PC-9 (cell line): ENCODE results near the gene RANBP10. TPM values are rescaled to one million over a fixed set of nuclear protein-coding genes. Genes with fewer than 3 reads are reported as not detected.

Experiments used
- BruUV-seq: library from RNA; stranded (reverse); fragments of 400-500 nt; replicated peaks from 2 replicates; lab custom pipeline; 2021; lab: Mats Ljungman, UMichigan
- CTCF ChIA-PET: fragments of 300-600 bp; sonication (Branson Sonifier 250); formaldehyde crosslinking; loops from one replicate; lab custom pipeline; 2022; ENCODE audit warnings: antibody characterized with exemption; lab: Charles Lee
- POLR2A ChIA-PET: fragments of 300-600 bp; sonication (Branson Sonifier 250); formaldehyde crosslinking; loops from one replicate; lab custom pipeline; 2022; ENCODE audit warnings: antibody characterized with exemption; ENCODE audit not compliant: unreplicated experiment; lab: Charles Lee
- DNase-seq, 2 experiments: peaks; one replicate each; pipeline versions ENCODE4 v3.0.0 to v3.0.0-alpha.2; 2015 to 2022; ENCODE audit warnings: mixed read lengths in 1 of 2
- H2AFZ ChIP-seq: fragments of 200-600 bp; sonication (generic); 2 replicates; pipeline ENCODE4 v1.8.1; 2017; ENCODE audit warnings: antibody characterized with exemption
- H3F3A ChIP-seq: fragments of 200-600 bp; sonication (generic); 2 replicates; pipeline ENCODE4 v1.8.1; 2017; ENCODE audit warnings: antibody characterized with exemption, mild to moderate bottlenecking, low read depth; ENCODE audit not compliant: insufficient read depth
- H3K27ac ChIP-seq: fragments of 200-600 bp; sonication (generic); 2 replicates; pipeline ENCODE4 v1.6.1; 2016; ENCODE audit warnings: mixed run types
- H3K27me3 ChIP-seq: fragments of 200-600 bp; sonication (generic); 2 replicates; pipeline ENCODE4 v1.6.1; 2016; ENCODE audit warnings: low read depth, mixed run types; ENCODE audit not compliant: insufficient read depth
- H3K36me3 ChIP-seq: fragments of 200-600 bp; sonication (generic); 2 replicates; pipeline ENCODE4 v1.6.1; 2016; ENCODE audit warnings: low read depth, mixed run types
- H3K4me1 ChIP-seq: fragments of 200-600 bp; sonication (generic); replicated peaks from 2 replicates; pipeline ENCODE4 v1.6.1; 2016; ENCODE audit warnings: mixed run types; ENCODE audit not compliant: insufficient read depth
- H3K4me2 ChIP-seq: fragments of 200-600 bp; sonication (generic); 2 replicates; pipeline ENCODE4 v1.6.1; 2017; ENCODE audit warnings: mixed run types
- H3K4me3 ChIP-seq: fragments of 200-600 bp; sonication (generic); 2 replicates; pipeline ENCODE4 v1.6.1; 2016; ENCODE audit warnings: mixed run types
- H3K79me2 ChIP-seq: fragments of 200-600 bp; sonication (generic); 2 replicates; pipeline ENCODE4 v1.6.1; 2017; ENCODE audit warnings: low read depth, mixed run types
- H3K9me2 ChIP-seq: fragments of 200-600 bp; sonication (generic); 2 replicates; pipeline ENCODE4 v1.8.1; 2017; ENCODE audit warnings: mild to moderate bottlenecking; ENCODE audit not compliant: insufficient read depth
- H3K9me3 ChIP-seq: fragments of 200-600 bp; sonication (generic); 2 replicates; pipeline ENCODE4 v1.8.1; 2016; ENCODE audit warnings: low read depth; ENCODE audit not compliant: insufficient read depth
- H4K20me1 ChIP-seq: fragments of 200-600 bp; sonication (generic); 2 replicates; pipeline ENCODE4 v1.8.1; 2017; ENCODE audit not compliant: insufficient read depth
- CTCF ChIP-seq: fragments of 200-600 bp; sonication (generic); conservative IDR thresholded peaks from 2 replicates; pipeline ENCODE4 v1.6.1; 2017; ENCODE audit warnings: mixed run types, antibody characterized with exemption, mild to moderate bottlenecking, moderate library complexity
- EZH2 ChIP-seq: fragments of 200-600 bp; sonication (generic); IDR thresholded peaks from 2 replicates; pipeline ENCODE4 v1.8.0; 2017; ENCODE audit warnings: antibody characterized with exemption, low read depth
- intact Hi-C: fragments of 100-400 bp; cut with micrococcal nuclease; formaldehyde crosslinking; loops from one replicate; pipeline ENCODE4 v1.10.0; 2022; ENCODE audit not compliant: unreplicated experiment
- total RNA-seq: library from RNA; stranded (reverse); gene quantifications from 2 replicates; pipeline ENCODE4 v1.2.3, GENCODE V29; 2021

The RANBP10 gene
- total RNA-seq, 1 experiment from 2014 or later = 21.0 TPM

- 0 out of 2 replicates have a peak, but pooled peaks cover 8% of the 10 kb centered on the region for H3F3A ChIP-seq
- no peak overlapping the region for H2AFZ ChIP-seq
- H3K9me3 ChIP-seq = no peaks in the 10 kb centered on the region
- ChIA-PET POLR2A (no interaction called here), CTCF (no interaction called here)
- TF ChIP-seq EZH2 = no peak
- no peak for TF ChIP-seq CTCF
- no peaks in the 10 kb centered on the region for H3K4me1 ChIP-seq
- no peak overlapping the region for H3K4me3 ChIP-seq
- H3K9me2 ChIP-seq = no peaks in the 10 kb centered on the region
- no peak for DNase-seq
- H3K36me3 ChIP-seq = no peaks in the 10 kb centered on the region
- intact Hi-C loops = no loop called here
- peaks cover 30% of the 10 kb centered on the region for H3K79me2 ChIP-seq
- H3K4me2 ChIP-seq = no peak overlapping the region
- no TSS peak for BruUV-seq
- H3K27me3 ChIP-seq = no peaks in the 10 kb centered on the region
- H3K27ac ChIP-seq = no peak overlapping the region
- 0 out of 2 replicates have a peak, but pooled peaks cover 6% of the 10 kb centered on the region for H4K20me1 ChIP-seq
Observed at GRCh38 chr16:67708368-67708771, 98.0 kb downstream of the RANBP10 start.

DNA sequence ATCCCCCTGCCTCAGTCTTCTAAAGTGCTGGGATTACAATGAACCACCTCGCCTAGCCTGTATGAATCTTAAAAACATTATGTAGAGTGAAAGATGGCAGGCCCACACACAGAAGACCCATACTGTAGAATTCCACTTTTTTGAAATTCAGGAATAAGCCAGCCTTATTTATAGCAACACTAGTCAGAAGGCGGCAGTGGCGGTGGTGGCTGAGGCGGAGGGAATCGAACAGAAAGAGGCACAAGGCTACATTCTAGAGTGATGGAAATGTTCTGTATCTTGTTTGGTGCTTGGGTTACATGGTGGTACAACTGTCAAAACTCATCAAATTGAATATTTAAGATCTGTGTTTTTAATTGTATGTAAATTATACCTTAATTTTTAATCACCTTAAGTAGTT lies 98.6 kb downstream of the RANBP10 start:
- Histone ChIP-seq H3K4me1 (no peaks in the 10 kb centered on the region), H3K9me3 (no peaks in the 10 kb centered on the region), H3K9me2 (no peaks in the 10 kb centered on the region), H3K79me2 (peaks cover 27% of the 10 kb centered on the region), H3K4me2 (no peak overlapping the region), H3K36me3 (no peaks in the 10 kb centered on the region), H3F3A (0 out of 2 replicates have a peak, but pooled peaks cover 8% of the 10 kb centered on the region), H3K27me3 (no peaks in the 10 kb centered on the region), H3K27ac (no peak overlapping the region), H4K20me1 (0 out of 2 replicates have a peak, but pooled peaks cover 6% of the 10 kb centered on the region), H2AFZ (no peak overlapping the region), H3K4me3 (no peak overlapping the region)
- TF ChIP-seq EZH2 (no peak), CTCF (no peak)
- intact Hi-C loops = no loop called here
- CTCF ChIA-PET = no interaction called here
- POLR2A ChIA-PET = no interaction called here
- no peak for DNase-seq
- no TSS peak for BruUV-seq

- CTCF ChIA-PET = no interaction called here
- no peak overlapping the region for H2AFZ ChIP-seq
- no peak for DNase-seq
- BruUV-seq = no TSS peak
- H3K79me2 ChIP-seq = peaks cover 29% of the 10 kb centered on the region
- H3K4me2 ChIP-seq = no peak overlapping the region
- no peak overlapping the region for H3K4me3 ChIP-seq
- H3K9me3 ChIP-seq = no peaks in the 10 kb centered on the region
- H3K27me3 ChIP-seq = no peaks in the 10 kb centered on the region
- 0 out of 2 replicates have a peak, but pooled peaks cover 6% of the 10 kb centered on the region for H4K20me1 ChIP-seq
- H3K27ac ChIP-seq = no peak overlapping the region
- TF ChIP-seq CTCF = no peak
- TF ChIP-seq EZH2 = no peak
- POLR2A ChIA-PET = no interaction called here
- H3K4me1 ChIP-seq = no peaks in the 10 kb centered on the region
- H3K36me3 ChIP-seq = no peaks in the 10 kb centered on the region
- H3F3A ChIP-seq = 0 out of 2 replicates have a peak, but pooled peaks cover 8% of the 10 kb centered on the region
- intact Hi-C loops = no loop called here
- no peaks in the 10 kb centered on the region for H3K9me2 ChIP-seq
Observed at GRCh38 chr16:67707210-67707609, 99.2 kb downstream of the RANBP10 start.
